ENCODE data around the gene DPP10.
"Not testable (repeated sequence)": the region's sequence is repeated elsewhere in the genome, so short reads cannot be mapped to it uniquely, and the experiment has no call there.

DPP10 gene

GRCh38 chr2:115034801-115035200, 592.4 kb downstream of the DPP10 start:
- DNase-seq: no peak

- DNase-seq: no peak
Observed at GRCh38 chr2:115036818-115037217, 594.4 kb downstream of the DPP10 start.

DNA sequence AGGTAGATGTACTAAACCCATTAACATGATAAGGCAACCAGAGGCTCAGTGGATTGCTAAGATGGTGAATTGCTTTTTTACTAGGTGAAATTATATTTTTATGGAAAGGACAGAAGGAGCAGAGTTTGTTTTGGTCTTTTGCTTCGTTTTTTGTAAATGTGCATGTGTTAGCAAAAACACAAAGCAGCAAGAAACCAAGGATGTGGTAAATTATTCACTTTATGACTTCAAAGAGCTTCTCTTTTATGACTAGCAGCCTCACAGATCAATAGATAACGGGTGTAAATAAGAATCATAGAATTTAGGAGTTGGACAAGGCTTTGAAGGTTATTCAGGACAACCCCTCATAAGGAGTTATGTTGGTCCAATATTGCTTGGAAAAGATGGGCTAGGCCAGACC, 615.0 kb downstream of the DPP10 start:
- DNase-seq: no peak

- DNase-seq: no peak
Observed at GRCh38 chr2:115070002-115070401, 627.6 kb downstream of the DPP10 start.

- DNase-seq: no peak
Observed at GRCh38 chr2:115071534-115071933, 629.1 kb downstream of the DPP10 start.

DNA sequence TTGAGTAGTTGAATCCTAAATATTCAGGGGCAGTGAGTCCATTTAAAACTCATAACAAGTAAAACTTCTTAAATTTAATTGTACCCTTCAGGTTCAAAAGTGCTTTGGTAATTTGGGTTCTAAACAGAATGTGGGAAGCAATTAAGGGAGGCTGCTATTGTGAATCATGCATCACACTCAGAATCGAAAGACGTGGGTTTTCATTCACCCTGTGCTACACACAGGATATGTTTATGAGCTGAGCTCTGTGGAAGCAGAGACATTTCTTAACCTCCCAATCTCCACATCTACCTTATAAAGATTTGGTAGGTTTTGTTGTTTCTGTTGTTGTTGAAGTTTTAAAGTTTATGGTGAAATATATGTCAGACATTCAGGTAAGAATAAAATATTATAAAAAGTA, 633.4 kb downstream of the DPP10 start:
- no peak for DNase-seq

DNA sequence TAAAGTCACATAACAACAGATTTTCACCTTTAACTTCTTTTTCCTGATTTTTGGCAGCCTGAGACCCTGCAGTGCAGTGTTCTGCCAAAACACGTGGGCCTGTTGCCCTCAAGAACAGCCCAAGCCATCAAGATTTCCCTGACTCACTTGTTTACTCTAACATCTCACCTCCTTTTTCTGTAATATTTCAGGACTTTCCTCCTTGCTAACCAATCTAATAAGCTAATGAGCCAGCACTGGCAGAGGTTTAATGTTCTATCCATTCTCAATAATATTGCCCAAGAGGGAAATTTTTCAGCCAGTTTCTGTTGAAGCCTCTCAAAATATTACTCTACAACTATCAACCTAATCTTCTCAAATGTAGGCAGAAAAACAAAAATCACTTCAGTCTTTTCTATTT, 635.2 kb downstream of the DPP10 start:
- DNase-seq: no peak

DNA sequence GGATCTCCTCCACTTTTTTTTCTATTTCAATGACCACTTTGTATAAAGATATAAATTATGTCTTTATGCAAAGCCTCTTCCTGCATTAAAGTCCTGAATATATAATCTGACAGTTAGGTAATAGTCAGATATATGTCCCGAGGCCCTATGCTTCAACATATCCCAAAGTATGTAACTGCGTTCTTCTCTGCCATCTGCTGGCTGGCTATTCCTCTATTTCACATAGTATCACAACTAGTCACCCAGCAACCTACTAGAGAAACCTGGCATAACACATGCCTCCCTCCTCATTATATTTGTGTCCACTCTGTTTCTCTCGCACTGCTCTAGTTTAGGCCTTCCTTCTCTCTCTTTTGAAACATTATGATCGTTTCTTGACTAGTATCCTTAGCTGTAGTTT, 640.8 kb downstream of the DPP10 start:
- DNase-seq: no peak

GRCh38 chr2:115083711-115084110, 641.3 kb downstream of the DPP10 start:
- no peak for DNase-seq

GRCh38 chr2:115084446-115084845, 642.0 kb downstream of the DPP10 start:
- no peak for DNase-seq

GRCh38 chr2:115086051-115086620, 643.7 kb downstream of the DPP10 start:
- DNase-seq: not testable (repeated sequence)

GRCh38 chr2:115094441-115094840, 652.0 kb downstream of the DPP10 start:
- DNase-seq: no peak

DNA sequence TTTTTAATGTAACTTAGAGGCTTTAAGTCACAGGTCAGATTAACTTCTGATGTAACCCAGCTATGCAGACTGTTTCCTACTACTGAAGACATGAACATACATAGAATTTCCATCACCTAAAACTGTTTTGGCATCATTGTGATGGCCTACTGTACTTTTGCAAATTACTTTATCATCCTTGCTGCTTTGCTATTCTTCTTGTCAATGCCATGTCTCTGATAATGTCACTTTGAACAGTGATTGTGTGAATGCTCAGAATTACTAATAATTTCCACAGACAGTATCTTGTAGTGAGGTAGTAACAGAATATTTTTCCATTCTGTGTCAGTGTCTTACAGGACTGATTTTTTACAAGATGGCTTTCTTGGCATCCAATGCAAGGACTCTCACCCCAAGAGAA, 663.5 kb downstream of the DPP10 start:
- no peak for DNase-seq

DNA sequence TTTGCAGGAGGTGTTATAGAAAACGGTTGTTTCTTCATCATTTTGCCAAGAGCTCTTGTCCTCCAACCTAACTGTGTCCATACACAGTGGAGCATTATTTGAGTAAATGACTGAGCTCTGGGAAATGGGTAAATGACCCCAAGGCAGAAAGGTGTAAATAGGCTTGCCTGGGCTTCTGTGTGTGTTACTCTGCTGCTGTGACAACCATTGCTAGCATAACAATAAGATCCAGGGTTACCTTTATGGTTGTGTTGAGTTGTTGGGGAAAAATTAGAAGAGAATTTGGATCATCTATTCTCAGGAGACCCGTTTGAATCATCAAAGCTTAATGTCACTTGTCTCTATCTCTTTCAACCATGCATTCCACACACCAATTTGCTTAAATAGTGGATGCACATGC, 672.7 kb downstream of the DPP10 start:
- no peak for DNase-seq

GRCh38 chr2:115118306-115118705, 675.9 kb downstream of the DPP10 start:
- no peak for DNase-seq

GRCh38 chr2:115119086-115119485, 676.6 kb downstream of the DPP10 start:
- no peak for DNase-seq

GRCh38 chr2:115122701-115123100, 680.3 kb downstream of the DPP10 start:
- no peak for DNase-seq

DNA sequence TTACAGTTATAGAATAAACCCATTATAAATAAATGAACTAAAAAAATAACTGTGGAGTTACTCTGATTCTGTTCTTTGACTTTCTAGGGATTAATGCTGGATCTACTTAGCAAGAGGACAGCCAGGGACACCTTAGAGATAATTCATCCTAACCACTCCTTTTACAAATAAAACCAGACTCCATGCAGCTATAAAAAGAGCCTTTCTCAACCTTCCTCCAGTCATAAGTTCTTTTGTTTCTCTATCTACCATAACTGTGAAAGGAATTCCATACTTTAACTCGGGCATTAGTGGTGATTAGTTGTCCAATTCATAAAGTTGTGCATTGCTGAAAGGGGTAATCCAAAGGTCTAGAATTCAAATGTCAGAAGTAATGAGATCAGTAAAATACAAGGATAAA, 682.4 kb downstream of the DPP10 start:
- no peak for DNase-seq

GRCh38 chr2:115129536-115129935, 687.1 kb downstream of the DPP10 start:
- no peak for DNase-seq

- no peak for DNase-seq
Observed at GRCh38 chr2:115160531-115161080, 718.2 kb downstream of the DPP10 start.

- no peak for DNase-seq
Observed at GRCh38 chr2:115161081-115161770, 718.8 kb downstream of the DPP10 start.

GRCh38 chr2:115161771-115162493, 719.5 kb downstream of the DPP10 start:
- DNase-seq: no peak

GRCh38 chr2:115162494-115163293, 720.3 kb downstream of the DPP10 start:
- DNase-seq: no peak

All from kidney glomerular epithelial cell (primary cell).